NCI-H2107 treated with DMSO at 0.1 percent for 48 hours (cell line): ENCODE results near the gene CTSW.
"Not testable (repeated sequence)": the region's sequence is repeated elsewhere in the genome, so short reads cannot be mapped to it uniquely, and the experiment has no call there.

ENCODE experiments used
- DNase-seq: peaks from one replicate; lab custom pipeline; 2025; ENCODE audit not compliant: unreplicated experiment; lab: John Stamatoyannopoulos, UW

The CTSW gene

GRCh38 chr11:65879617-65880016 is at the start of gene CTSW:
CTSW (plus strand) TSS chr11:65879837; CDS start chr11:65879855, 18 bp downstream.
- no peak for DNase-seq

DNA sequence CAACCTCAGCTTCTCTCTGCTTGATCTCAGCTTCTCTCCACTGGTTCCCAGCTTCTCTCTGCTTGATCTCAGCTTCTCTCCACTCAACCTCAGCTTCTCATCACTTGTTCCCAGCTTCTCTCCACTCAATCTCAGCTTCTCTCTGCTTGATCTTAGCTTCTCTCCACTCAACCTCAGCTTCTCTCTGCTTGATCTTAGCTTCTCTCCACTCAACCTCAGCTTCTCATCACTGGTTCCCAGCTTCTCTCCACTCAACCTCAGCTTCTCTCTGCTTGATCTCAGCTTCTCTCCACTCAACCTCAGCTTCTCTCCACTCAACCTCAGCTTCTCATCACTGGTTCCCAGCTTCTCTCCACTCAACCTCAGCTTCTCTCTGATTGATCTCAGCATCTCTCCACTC is 47.4 kb upstream of the CTSW start:
- not testable (repeated sequence) for DNase-seq

DNA sequence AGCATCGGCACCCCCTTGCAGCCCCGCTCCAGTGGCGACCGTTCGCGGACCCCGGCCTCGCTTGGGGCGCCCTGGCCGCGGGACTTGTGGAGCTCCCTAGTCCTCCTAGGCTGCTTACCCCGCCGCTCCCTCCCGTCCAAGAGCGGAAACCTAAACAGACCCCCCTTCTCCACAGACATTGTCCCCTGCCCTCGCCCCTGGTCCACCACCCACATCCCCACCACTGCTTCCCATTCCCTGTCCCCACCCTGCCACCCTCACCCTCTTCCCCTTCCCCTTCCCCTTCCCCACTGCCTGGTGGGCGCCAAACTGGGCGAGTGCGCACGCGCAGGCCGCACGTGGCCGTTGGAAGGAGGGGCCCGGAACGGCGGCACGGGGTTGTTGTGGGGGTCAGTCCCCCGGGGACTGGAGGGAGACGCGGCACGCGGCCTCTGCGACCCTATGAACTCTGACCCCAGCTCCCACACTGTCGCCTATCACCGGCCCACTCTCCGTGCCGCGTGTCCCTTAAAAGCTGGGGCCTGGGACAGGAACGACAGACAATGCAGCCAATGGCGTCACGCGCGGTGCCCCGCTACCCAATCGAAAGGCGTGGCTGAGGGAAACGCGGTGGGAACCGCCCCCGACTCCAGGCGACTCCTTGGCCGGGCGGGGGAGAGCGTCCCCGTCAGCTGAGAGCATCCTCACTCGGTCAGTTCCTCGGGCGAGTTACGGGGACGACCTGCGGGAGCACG is 46.2 kb upstream of the CTSW start, which contains the start of gene SNX32:
TSS of gene SNX32 (plus strand) at position 667 of the 734 bp plus-strand sequence. CDS start 103 bp downstream, outside the sequence.
- DNase-seq = peak; percentile 54

GRCh38 chr11:65834202-65834601 is 45.4 kb upstream of the CTSW start:
- no peak for DNase-seq

GRCh38 chr11:65842144-65842543 is 37.5 kb upstream of the CTSW start:
- no peak for DNase-seq

GRCh38 chr11:65843811-65844210 is 35.8 kb upstream of the CTSW start:
- DNase-seq = no peak

- DNase-seq = no peak
Measured at GRCh38 chr11:65844231-65844872, 35.3 kb upstream of the CTSW start.

GRCh38 chr11:65847746-65848145 is 31.9 kb upstream of the CTSW start:
- no peak for DNase-seq

DNA sequence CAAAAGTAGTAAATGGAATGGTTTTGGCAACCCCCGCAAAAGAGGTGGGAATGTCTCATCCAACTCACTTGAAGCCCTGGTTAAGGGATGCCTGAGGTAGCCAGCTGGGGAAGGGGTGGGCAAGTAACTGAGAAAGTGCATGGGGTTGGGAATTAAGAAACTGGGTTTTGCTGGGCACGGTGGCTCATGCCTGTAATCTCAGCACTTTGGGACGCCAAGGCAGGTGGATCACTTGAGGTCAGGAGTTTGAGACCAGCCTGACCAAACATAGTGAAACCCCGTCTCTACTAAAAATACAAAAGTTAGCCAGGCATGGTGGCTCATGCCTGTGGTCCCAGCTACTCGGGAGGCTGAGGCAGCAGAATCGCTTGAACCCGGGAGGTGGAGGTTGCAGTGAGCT is 30.9 kb upstream of the CTSW start:
- not testable (repeated sequence) for DNase-seq

DNA sequence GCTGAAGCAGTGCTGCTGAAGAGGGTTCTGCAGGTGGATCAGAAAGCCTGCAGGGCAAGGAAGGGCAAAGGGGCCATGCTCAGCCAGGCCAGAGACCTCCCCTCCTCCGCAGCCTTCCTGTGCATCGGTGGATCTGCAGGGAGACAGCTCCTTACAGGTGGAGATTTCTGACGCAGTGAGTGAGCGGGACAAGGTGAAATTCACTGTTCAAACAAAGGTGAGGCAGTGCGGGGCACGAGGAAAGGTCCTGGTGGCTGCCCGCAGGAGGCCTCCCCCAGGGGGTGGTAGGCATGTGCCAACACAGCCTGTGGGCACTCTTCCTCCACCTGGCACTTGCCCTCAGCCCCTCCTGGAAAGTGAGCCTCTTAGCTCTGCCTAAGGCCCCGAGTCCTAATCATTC is 30.3 kb upstream of the CTSW start:
- no peak for DNase-seq

GRCh38 chr11:65849771-65850216 is 29.8 kb upstream of the CTSW start:
- no peak for DNase-seq

DNA sequence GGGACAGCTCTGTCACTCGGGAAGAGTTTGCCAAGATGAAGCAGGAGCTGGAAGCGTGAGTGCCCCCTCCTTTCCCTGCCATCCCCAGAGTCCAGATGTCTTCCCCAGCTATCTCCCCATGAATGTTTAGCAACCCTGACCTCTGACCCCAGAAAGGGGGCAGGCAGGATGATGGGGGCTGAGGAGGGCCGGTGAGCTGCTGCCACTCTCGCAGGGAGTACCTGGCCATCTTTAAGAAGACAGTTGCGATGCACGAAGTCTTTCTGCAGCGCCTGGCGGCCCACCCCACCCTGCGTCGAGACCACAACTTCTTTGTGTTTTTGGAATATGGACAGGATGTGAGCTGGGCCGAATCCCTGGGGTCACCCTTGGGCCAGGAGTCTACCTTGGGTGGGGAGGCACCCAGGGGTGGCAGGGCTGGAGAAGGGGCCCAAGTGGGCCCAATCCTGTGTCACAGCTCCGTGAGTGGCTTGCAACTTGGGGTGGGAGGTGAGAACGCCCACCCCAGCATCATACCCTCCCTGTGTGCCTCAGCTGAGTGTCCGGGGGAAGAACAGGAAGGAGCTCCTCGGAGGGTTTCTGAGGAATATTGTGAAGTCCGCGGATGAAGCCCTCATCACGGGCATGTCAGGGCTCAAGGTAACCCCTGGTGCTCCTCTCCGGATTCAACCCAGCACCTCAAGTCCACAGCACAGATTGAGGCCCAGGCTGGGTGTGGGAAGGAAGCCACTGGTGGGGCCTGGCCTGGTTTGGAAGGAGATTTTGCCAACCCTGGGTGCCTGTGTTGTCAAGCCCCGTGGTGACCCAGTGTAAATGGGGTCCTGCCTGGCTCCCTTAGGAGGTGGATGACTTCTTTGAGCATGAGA is 29.2 kb upstream of the CTSW start:
- DNase-seq = no peak

- no peak for DNase-seq
Measured at GRCh38 chr11:65851083-65851579, 28.5 kb upstream of the CTSW start.

- no peak for DNase-seq
Measured at GRCh38 chr11:65851811-65852507, 27.7 kb upstream of the CTSW start.

DNA sequence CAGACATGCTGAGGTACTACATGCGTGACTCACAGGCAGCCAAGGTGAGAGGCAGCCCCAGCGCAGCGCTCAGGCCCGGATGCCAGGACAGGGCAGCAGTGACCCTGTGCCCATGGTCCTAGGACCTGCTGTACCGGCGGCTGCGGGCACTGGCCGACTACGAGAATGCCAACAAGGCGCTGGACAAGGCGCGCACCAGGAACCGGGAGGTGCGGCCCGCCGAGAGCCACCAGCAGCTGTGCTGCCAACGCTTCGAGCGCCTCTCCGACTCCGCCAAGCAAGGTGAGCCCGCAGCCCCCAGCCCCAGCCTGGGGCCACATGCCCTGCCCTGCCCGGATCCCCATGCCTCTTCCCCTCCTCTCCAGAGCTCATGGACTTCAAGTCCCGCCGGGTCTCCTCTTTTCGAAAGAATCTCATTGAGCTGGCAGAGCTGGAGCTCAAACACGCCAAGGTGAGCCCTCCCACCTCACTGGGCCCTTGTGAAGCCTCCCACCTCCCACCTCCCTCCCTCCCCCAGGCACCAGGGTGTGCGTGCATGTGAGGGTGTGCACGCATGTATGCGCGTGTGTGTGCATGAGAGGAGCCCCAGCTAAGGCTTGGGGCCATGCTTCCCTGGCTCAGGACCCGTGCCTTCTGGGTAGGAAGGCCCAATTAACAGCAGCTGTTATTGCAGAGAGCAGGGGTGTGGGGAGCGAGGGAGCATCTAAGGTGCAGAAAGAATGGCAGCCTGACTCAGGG is 27.0 kb upstream of the CTSW start:
- no peak for DNase-seq

DNA sequence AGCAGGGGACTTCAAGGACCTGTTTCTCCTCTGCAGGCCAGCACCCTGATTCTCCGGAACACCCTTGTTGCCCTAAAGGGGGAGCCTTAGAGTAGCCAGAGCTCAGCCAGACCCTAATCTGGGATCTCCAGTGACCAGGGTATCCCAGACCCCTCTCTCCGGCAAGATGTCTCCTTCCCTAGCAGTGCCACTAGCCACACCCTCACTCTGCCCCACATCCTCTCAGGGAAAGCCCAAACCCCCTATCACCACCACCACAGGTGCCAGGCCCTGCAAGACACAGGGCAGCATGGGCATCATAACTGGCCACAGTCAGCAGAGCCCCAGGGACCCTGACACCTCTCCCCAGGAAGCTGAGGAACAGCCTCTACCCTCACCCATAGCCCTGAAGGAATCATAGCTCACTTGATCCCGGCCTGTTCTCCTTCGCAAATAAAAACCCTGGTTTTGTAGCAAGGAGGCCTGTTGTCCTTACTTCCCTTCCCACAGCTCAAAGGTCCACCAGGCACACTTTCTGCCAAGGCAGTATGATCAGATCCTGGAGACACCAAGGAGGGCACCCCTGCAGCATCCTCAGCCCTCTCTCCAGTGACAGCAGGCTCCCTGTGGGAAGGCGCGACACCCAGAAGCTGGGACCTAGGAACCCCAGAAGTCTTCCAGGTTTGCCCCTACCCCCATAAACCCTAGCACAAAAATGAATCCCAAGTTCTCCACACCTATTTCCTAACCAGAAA is 26.2 kb upstream of the CTSW start:
- DNase-seq = no peak

DNA sequence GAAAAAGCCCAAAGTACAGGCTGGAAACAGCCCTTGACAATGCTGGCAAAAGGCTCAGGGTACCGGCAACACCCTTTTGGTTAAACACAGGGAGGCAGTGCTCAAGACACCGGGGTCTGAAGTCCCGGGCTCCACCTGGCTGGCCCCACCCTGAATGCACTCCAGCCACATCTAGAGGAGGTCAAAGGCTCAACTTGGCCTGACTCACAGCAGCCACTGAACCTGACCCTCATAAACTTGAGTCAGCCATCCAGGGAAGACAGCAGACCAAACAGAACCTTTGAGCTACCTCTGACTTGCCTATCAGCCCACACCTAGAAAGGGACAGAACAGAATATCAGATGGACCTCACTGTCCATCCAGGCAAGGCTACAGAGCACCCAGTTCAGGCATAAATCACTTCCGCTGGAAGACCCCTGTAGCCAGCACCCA is 25.5 kb upstream of the CTSW start:
- DNase-seq = no peak

DNA sequence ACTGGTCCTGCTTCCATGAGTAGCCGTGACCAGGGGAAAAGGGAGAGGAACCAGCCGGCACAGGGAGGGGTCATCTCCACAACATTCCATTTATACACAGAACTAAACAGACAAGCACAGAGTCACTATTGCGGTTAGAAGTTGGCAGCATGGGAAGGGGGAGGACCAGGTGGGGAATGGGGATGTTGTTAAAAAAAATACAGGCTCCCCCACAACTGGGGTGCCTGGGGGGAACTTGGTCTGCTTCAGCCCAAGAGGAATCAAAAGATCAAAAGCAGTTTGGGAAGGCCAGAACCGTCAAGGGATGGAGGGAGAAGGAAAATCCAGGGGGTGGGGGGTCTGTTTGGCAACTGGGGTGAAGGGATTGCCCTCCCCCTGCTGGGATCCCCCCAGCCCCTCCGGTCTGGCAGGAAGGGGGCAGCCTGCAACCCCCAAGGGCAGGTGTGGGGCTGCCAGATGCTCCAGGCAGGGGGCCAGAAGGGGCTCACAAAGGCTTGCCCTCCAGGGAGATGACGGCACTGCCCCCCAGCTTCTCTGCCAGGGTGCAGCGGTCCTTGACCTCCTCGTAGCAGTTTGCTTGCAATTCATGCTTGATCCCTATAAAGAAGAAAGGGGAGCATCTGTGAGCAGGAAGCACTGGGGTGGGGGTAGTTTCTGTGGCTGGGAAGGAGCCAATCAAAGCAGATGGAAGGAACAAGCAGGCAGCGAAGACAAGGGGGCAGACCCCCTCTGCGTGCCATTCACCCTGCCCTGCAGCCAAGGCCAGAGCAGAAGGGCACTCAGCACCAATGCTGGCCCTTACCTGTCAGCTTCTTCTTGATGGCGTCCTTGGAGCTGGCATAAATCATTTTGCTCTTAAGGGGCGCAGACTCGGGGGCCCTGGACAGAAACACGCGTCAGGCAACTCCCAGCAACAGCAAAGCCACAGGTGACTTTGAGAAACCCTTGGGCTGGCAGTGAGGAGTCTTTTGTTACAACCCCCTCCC is 24.5 kb upstream of the CTSW start:
- no peak for DNase-seq
